Stimulated activated CD8-positive, alpha-beta memory T cell treated with anti-CD3 and anti-CD28 coated beads, Interleukin-7, amount 100 ng/mL, for 48 hours (primary cell): ENCODE measurements around the gene FAH.

Experiments
- DNase-seq, 2 donors: peaks; one replicate each; pipeline ENCODE4 v3.0.0-alpha.2; 2020; ENCODE audit warnings: low read depth in 1 of 2; ENCODE audit errors: extremely low read depth in 1 of 2

Gene FAH

DNA sequence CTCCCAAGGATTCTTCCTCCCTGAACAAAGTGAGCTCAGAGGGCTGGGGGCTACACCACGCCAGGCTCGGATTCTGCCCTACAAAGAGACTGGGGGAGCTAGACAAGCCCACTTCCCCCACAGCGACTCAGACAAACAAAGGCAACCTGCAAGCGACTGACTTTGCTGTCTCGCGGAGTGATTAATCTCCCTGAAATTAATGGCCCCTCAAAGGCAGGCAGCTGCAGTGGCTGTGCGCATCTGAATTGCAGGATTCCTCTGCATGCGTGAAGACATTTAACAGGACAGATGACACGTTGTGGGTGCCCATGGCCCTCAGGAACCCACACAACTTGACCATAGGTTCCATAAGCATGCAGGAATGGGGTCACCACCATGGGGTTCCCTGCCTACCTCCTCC is 80.8 kb downstream of the FAH start:
- DNase-seq: no peak

- peak in 1 of 2 donors; percentile 9 for DNase-seq
Measured at GRCh38 chr15:80234883-80235282, 82.1 kb downstream of the FAH start.
